ENCODE measurements around the gene OVCA2.
A peak's percentile ranks its signal among the peaks of the same experiment; 100 is the strongest.

OVCA2 gene

DNA sequence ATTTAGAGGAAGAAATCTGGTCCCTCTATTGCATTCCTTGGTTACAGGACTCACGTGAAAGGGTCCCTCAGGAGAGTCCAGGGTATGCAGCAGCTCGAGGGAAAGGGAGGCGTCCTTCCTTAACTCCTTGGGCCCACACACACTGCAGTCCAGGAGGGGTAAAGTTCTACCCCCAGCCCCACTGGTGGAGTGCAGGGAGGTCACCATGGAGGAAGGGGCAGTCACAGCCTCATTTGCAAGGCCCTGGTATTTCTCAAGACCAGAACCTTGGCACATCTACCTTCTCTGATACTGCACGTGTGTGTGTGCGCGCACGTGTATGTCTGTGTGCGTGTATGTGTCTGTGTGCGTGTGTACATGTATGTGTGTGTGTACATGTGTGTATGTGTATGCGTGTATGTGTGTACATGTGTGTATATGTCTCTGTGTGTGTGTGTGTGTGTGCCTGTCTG, 24.2 kb downstream of the OVCA2 start:
- DNase-seq (ENCODE audit: low read depth): no peak

- DNase-seq (ENCODE audit: low read depth): peak; percentile 49
These were observed 25.3 kb downstream of the OVCA2 start for GRCh38 chr17:2067048-2067561.

DNA sequence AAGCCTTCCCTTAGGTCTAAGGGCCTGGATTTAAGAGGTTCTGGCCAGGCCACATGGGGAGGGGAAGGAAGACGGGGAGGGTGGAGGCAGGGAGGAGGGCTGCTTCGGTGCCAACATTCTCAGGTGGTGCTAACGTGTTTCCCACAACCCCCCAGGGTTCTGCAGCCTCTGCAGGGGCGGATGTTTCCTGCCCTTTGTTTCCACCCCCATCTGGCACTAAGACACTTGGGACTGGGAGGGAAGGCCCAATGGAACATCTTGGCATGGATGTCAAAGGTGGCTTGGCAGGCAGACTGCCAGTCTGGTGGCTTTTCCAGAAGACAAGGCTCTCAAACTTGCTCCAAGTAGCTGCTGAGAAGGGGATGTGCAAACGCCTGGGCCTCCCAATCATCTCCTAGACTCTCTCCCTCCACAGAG, 25.8 kb downstream of the OVCA2 start:
- DNase-seq (ENCODE audit: low read depth): peak; percentile 79

DNA sequence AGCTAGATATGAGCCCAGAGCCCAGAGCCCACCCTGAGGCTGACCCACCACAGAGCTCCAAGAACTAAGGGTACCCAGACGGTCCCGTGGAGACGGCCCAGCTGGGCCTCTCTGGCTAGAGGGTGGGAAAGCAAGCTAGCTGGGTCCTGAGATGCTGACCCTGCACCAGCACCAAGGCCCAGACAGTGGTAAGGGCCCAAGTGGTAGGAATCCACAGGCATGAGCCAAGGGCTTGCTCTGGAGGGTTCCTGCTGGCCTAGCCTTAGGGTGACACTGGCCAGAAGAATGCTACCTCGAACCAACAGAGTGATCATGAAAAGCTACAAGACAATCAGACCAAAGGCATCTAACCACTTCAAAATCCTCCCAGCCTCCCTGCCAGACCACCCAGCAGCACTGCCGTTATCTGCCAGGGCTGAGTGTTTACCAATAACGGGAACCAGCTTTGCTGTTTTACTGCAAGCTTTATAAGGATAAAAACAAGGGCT, 26.3 kb downstream of the OVCA2 start:
- DNase-seq (ENCODE audit: low read depth): peak; percentile 98

GRCh38 chr17:2068519-2069051, 26.8 kb downstream of the OVCA2 start:
- peak; percentile 79 for DNase-seq (ENCODE audit: low read depth)

DNA sequence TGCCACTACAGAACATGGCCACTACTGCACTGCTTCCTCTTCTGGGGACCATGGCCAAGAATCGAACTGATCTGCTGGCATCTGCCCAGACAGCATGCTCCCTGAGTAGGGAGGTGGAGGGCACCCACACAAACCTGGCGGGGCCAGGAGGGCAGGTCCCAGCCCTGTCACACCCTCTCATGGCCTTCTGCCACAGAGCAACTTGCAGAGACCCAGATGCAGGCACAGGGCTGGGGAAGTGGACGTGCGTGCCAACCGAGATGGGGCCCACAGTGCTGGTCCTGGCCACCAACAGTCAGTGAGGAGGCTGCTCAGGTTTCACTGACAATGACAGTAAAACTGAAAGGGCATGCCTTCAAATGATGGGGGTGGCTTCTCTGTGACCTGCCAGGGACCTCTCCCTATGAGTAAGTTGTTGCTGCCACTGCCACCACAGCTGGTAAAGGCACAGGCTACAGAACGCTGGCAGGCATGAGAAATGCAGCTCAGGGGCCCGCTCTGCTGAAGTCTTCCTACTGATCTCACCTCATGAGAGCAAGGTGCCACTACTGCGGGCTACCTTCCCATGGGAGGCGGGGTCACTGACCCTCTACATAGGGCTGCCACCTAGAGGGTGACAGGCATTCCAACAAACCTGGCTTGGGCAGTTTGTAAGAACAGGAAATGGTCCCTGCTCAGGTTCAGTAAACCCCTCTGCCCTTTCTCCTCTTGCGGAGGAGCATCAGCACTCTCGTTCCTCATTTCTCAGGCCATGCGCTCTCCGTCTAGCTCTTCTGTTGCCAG, 28.6 kb downstream of the OVCA2 start:
- DNase-seq (ENCODE audit: low read depth): no peak

DNA sequence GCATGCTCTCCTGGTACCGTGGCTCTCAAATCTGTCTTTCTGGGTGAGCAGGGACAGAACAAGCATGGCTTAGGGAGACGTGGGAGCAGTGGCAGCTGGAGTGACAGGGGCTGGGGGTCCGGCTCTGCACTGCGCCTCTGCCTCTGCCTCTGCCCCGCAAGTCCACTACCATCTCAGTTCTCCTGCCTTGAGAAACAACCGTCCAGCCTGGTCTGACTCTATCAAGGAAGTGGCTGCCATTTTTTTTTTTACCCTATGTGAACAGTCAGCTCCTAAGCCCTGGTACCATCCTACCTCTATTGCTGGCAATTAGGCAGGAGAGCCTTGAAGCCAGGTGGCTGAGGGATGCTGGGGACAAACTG, 29.2 kb downstream of the OVCA2 start:
- no peak for DNase-seq (ENCODE audit: low read depth)

GRCh38 chr17:2071455-2072281, 29.8 kb downstream of the OVCA2 start:
- peak; percentile 96 for DNase-seq (ENCODE audit: low read depth)

- DNase-seq (ENCODE audit: low read depth): no peak
These were observed 33.1 kb downstream of the OVCA2 start for GRCh38 chr17:2074919-2075318.

DNA sequence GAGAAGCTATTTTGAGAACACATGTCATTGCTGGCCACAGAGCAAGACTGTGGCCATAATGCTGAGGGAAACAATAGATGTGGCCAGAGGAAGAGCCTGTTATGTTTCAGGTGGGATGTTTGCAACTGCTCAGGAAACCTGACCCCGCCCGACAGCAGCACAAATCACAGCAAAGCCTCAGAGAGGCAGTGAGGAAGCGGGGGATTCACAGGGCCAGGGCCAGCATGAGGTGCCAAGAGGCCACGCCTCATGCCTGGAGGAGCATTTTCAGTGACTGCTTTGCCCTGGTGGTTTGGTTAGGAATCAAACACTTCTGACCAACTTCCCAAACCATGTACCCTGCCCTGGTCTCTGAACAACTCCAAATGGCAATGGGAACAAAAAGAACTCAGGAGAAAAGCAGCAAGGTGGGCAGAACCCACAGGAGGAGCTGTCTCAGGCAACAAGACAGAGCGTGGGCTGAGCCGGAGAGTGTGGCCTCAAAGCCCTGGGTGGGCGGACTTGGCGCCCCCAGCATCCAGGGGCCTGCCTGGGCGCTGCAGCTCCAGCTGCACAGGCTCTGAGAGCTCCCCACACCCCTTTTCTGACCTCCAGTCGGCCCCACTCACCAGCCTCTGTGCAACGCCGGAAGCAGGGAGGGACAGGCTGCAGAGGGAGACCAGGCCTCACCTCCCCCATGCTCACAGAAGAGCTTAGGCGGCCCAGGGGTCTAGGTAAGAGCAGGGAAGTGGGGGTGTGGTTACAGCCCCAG, 33.7 kb downstream of the OVCA2 start:
- peak; percentile 57 for DNase-seq (ENCODE audit: low read depth)

DNA sequence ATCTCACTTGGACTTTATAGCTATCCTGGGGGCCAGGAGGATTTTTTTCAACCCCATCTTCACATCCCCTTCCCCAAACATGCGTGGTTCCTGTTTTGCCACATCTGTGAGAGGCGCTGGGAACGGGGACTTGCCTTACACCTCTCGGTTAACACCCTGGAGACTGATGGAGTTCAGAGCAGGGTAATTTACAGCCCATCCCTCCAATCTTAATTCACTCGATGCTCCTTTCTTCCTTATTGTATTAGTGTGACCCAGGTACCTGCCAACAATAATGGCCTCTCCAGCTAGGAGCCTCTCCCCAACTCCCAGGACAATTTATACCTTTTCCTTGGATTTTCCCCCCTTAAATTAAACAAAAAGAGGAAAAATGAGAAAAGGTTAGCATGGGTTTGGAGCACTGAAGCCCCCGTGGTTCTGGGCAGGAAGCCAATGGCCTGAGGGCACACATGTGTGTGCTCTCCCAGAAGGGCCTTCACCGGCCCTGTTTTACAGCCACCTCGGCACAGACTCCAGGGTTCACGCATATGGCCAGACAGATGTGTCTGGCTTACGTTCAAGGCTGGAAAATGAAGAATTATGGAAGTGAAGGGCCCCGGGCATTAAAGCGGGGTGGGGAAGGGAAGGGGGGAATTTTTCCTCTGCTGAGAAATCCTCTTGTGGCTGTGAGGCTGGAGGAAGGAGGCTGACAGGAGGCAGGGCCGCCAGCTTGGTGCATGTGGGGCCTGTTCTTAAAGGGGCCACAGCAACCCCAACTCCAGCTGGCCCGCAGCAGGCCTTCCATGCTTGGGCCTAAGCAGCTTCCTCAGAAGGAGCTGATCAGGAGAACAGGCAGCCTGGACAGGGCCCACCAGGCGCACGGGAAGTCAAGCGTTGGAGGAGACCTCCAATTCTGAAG, 34.5 kb downstream of the OVCA2 start:
- DNase-seq (ENCODE audit: low read depth): peak; percentile 77

DNA sequence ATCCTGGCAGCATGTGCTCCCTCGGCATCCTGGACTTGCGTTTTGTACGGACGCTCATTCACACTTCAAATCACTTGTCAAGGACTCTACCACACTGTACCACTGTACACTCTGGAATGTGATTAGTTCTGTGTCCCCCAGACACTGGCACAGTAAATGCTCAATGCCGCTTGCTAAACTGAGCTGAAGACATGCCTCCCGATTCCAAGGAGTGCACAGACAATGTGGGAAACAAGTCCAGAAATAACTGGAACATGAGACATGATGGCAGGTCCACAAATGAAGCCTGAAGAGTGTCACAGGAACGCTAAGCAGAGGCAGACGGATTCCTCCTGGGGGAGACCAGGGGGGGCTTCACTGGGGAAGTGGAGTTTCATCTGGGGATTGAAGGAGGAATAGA, 35.2 kb downstream of the OVCA2 start:
- DNase-seq (ENCODE audit: low read depth): no peak

- peak; percentile 86 for DNase-seq (ENCODE audit: low read depth)
These were observed 39.7 kb downstream of the OVCA2 start for GRCh38 chr17:2081564-2081963.

GRCh38 chr17:2082003-2082781, 40.4 kb downstream of the OVCA2 start:
- peak; percentile 67 for DNase-seq (ENCODE audit: low read depth)

GRCh38 chr17:2083613-2084035, 41.8 kb downstream of the OVCA2 start:
- DNase-seq (ENCODE audit: low read depth): peak; percentile 50

DNA sequence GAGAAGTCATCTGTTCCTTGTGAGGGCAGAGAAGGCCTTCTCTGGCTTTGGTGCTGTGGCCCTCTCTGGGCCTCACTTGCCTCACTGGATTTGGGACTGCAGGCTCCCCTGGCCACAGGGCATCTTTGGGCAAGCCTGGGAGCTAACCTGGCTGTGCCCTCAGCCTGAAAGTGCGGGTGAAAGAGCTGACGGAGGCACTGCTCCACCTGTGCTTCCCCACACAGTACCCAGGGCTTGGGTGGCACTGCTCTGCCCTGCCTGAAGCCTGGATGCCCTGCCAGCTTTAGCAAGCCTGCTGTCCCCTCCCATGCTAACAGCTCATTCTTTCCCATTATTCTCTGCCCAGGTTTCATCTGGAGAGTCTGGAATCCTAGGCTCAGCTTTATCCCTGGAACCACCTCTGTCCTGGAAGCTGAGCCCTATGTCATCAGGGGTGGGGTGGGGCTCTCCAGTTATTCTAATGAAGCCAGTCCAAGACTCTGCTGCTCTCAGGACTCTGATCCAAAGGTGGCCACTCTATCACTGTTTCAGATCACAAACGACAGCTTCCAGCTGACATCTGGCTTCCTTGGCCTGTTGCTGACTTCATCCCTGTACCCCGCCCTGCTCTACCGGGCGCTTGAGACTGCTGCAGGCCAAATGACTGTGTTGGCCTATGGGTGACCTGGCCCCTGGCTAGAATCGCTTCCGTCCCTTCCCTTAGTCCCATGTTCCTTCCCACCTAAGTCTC, 42.4 kb downstream of the OVCA2 start:
- peak; percentile 90 for DNase-seq (ENCODE audit: low read depth)

DNA sequence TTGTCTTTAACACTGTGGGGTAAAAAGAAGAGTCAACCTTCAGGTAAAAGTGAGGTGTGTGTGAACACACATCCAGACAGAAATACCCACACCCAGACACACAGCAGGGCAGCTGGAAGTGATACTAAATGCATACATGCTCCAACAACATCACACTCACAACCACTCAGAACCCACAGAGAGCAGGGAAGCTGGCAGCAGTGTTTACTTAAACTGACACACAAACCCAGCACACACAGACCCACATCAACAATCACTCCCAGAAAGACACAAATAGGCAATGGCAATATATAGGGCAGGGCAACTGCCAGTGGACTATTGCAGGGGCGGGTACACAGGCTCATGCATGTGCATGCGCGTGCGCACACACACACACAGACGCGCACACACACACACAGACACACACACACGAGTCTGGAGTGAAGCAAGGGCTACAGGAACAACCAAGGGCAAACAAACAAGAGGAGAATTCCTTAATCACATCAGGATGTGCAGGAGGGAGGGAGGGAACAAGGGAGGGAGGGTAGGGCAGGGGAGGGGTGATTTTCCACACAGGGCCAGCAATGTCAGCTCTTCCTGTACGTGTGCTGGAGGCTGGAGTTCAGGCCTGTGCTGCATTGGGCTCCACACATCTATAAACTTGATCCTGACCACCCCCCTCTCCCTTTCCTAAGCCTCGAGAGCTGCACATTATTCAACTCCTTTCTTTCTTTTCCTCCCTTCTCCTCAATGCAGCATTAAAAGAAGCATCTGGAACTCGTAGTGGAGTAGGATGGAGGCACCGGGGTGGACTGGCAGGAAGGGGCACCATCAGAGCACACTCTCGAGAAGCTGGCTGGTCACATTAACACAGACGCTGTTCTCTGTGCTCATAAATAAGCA, 43.2 kb downstream of the OVCA2 start:
- DNase-seq (ENCODE audit: low read depth): peak; percentile 94

GRCh38 chr17:2085648-2085949, 43.8 kb downstream of the OVCA2 start:
- peak; percentile 91 for DNase-seq (ENCODE audit: low read depth)
